A549 (cell line): Measurements from ENCODE around the gene SLC2A4RG. TPM values are rescaled to one million over a fixed set of nuclear protein-coding genes. Genes with fewer than 3 reads are reported as not detected.

Experiments used
- polyA plus RNA-seq, 4 experiments: library from polyadenylated mRNA; depleted of rRNA in 3 of 4; stranded (reverse); fragments of >200 nt; fragmentation: RNase III in 1 of 4; extraction: RNeasy Plus Mini Kit Qiagen cat#74134 plus additional on column Dnase treatment in 1 of 4; gene quantifications; 2 replicates in 3 of 4; 3 replicates in 1 of 4; pipeline ENCODE4 v1.2.3, GENCODE V29; 2011 to 2017
- small RNA-seq, 6 experiments: library from RNA; depleted of rRNA; stranded (forward); fragments of <200 nt; gene quantifications; one replicate each; pipeline ENCODE3, GENCODE V24; 2012

SLC2A4RG gene
- polyA plus RNA-seq, 2 of the 4 experiments (the other 2 are of a cell fraction): 28.1 to 64.6 TPM

Small RNA genes lying within 50 kb of the gene (small RNA-seq; reads per million reads assigned to genes)
- gene LIME1 (0 to 0.19 (median 0) reads per million in 6 experiments), gene TNFRSF6B (0 reads per million in 6 experiments)

Other genes with a start within 250 kb of the SLC2A4RG start
- 16.3 and 17.4 TPM in 2 replicates for gene EEF1A2, start 240.7 kb upstream of the SLC2A4RG start, polyA plus RNA-seq (2011; rRNA removed)
- gene EEF1A2, start 240.7 kb upstream of the SLC2A4RG start, polyA plus RNA-seq (2017; fragmentation: RNase III; extraction: RNeasy Plus Mini Kit Qiagen cat#74134 plus additional on column Dnase treatment): 128 to 141 TPM (median 129 TPM) in 3 replicates
- gene PPDPF, start 219.0 kb upstream of the SLC2A4RG start, polyA plus RNA-seq (2011; rRNA removed): 4.6 and 7.7 TPM in 2 replicates
- 217 to 227 TPM (median 224 TPM) in 3 replicates for gene PPDPF, start 219.0 kb upstream of the SLC2A4RG start, polyA plus RNA-seq (2017; fragmentation: RNase III; extraction: RNeasy Plus Mini Kit Qiagen cat#74134 plus additional on column Dnase treatment)
- gene PTK6, start 202.4 kb upstream of the SLC2A4RG start, polyA plus RNA-seq (2011; rRNA removed): 1.1 and 1.2 TPM in 2 replicates
- 1.6 to 2.2 TPM (median 2.0 TPM) in 3 replicates for gene PTK6, start 202.4 kb upstream of the SLC2A4RG start, polyA plus RNA-seq (2017; fragmentation: RNase III; extraction: RNeasy Plus Mini Kit Qiagen cat#74134 plus additional on column Dnase treatment)
- gene SRMS, start 192.0 kb upstream of the SLC2A4RG start, polyA plus RNA-seq (2011; rRNA removed): not detected in 2 replicates
- gene SRMS, start 192.0 kb upstream of the SLC2A4RG start, polyA plus RNA-seq (2017; fragmentation: RNase III; extraction: RNeasy Plus Mini Kit Qiagen cat#74134 plus additional on column Dnase treatment): not detected in 3 replicates
- gene FNDC11, start 185.6 kb upstream of the SLC2A4RG start, polyA plus RNA-seq (2011; rRNA removed): 0.09 and 0.18 TPM in 2 replicates
- 0.10 to 0.16 TPM (median 0.14 TPM) in 3 replicates for gene FNDC11, start 185.6 kb upstream of the SLC2A4RG start, polyA plus RNA-seq (2017; fragmentation: RNase III; extraction: RNeasy Plus Mini Kit Qiagen cat#74134 plus additional on column Dnase treatment)
- gene HELZ2, start 165.5 kb upstream of the SLC2A4RG start, polyA plus RNA-seq (2011; rRNA removed): 3.2 and 4.9 TPM in 2 replicates
- gene HELZ2, start 165.5 kb upstream of the SLC2A4RG start, polyA plus RNA-seq (2017; fragmentation: RNase III; extraction: RNeasy Plus Mini Kit Qiagen cat#74134 plus additional on column Dnase treatment): 4.5 to 5.0 TPM (median 4.8 TPM) in 3 replicates
- gene GMEB2, start 112.7 kb upstream of the SLC2A4RG start, polyA plus RNA-seq (2011; rRNA removed): 6.6 and 6.8 TPM in 2 replicates
- gene GMEB2, start 112.7 kb upstream of the SLC2A4RG start, polyA plus RNA-seq (2017; fragmentation: RNase III; extraction: RNeasy Plus Mini Kit Qiagen cat#74134 plus additional on column Dnase treatment): 6.4 to 7.0 TPM (median 6.5 TPM) in 3 replicates
- 2.5 and 2.8 TPM in 2 replicates for gene STMN3, start 86.4 kb upstream of the SLC2A4RG start, polyA plus RNA-seq (2011; rRNA removed)
- 3.2 to 5.0 TPM (median 3.8 TPM) in 3 replicates for gene STMN3, start 86.4 kb upstream of the SLC2A4RG start, polyA plus RNA-seq (2017; fragmentation: RNase III; extraction: RNeasy Plus Mini Kit Qiagen cat#74134 plus additional on column Dnase treatment)
- 12.6 and 13.5 TPM in 2 replicates for gene RTEL1, start 81.5 kb upstream of the SLC2A4RG start, polyA plus RNA-seq (2011; rRNA removed)
- gene RTEL1, start 81.5 kb upstream of the SLC2A4RG start, polyA plus RNA-seq (2017; fragmentation: RNase III; extraction: RNeasy Plus Mini Kit Qiagen cat#74134 plus additional on column Dnase treatment): 10.7 to 11.6 TPM (median 11.3 TPM) in 3 replicates
- 0.20 and 0.22 TPM in 2 replicates for gene TNFRSF6B, start 43.1 kb upstream of the SLC2A4RG start, polyA plus RNA-seq (2011; rRNA removed)
- gene TNFRSF6B, start 43.1 kb upstream of the SLC2A4RG start, polyA plus RNA-seq (2017; fragmentation: RNase III; extraction: RNeasy Plus Mini Kit Qiagen cat#74134 plus additional on column Dnase treatment): 0.63 to 0.69 TPM (median 0.66 TPM) in 3 replicates
- gene ARFRP1, start 31.8 kb upstream of the SLC2A4RG start, polyA plus RNA-seq (2011; rRNA removed): 14.1 and 25.1 TPM in 2 replicates
- 29.7 to 33.2 TPM (median 31.1 TPM) in 3 replicates for gene ARFRP1, start 31.8 kb upstream of the SLC2A4RG start, polyA plus RNA-seq (2017; fragmentation: RNase III; extraction: RNeasy Plus Mini Kit Qiagen cat#74134 plus additional on column Dnase treatment)
- 9.2 and 9.5 TPM in 2 replicates for gene ZGPAT, start 31.7 kb upstream of the SLC2A4RG start, polyA plus RNA-seq (2011; rRNA removed)
- gene ZGPAT, start 31.7 kb upstream of the SLC2A4RG start, polyA plus RNA-seq (2017; fragmentation: RNase III; extraction: RNeasy Plus Mini Kit Qiagen cat#74134 plus additional on column Dnase treatment): 22.6 to 25.6 TPM (median 23.9 TPM) in 3 replicates
- 2.5 and 2.8 TPM in 2 replicates for gene LIME1, start 3.1 kb upstream of the SLC2A4RG start, polyA plus RNA-seq (2011; rRNA removed)
- gene LIME1, start 3.1 kb upstream of the SLC2A4RG start, polyA plus RNA-seq (2017; fragmentation: RNase III; extraction: RNeasy Plus Mini Kit Qiagen cat#74134 plus additional on column Dnase treatment): 5.9 to 7.2 TPM (median 6.5 TPM) in 3 replicates
- gene ZBTB46, start 91.5 kb downstream of the SLC2A4RG start, polyA plus RNA-seq (2011; rRNA removed): 0.17 and 0.26 TPM in 2 replicates
- 0.32 to 0.43 TPM (median 0.42 TPM) in 3 replicates for gene ZBTB46, start 91.5 kb downstream of the SLC2A4RG start, polyA plus RNA-seq (2017; fragmentation: RNase III; extraction: RNeasy Plus Mini Kit Qiagen cat#74134 plus additional on column Dnase treatment)
- not detected in 2 replicates for gene ABHD16B, start 121.7 kb downstream of the SLC2A4RG start, polyA plus RNA-seq (2011; rRNA removed)
- not detected in 3 replicates for gene ABHD16B, start 121.7 kb downstream of the SLC2A4RG start, polyA plus RNA-seq (2017; fragmentation: RNase III; extraction: RNeasy Plus Mini Kit Qiagen cat#74134 plus additional on column Dnase treatment)
- gene TPD52L2, start 125.5 kb downstream of the SLC2A4RG start, polyA plus RNA-seq (2011; rRNA removed): 86.3 and 93.9 TPM in 2 replicates
- 94.1 to 102 TPM (median 99.0 TPM) in 3 replicates for gene TPD52L2, start 125.5 kb downstream of the SLC2A4RG start, polyA plus RNA-seq (2017; fragmentation: RNase III; extraction: RNeasy Plus Mini Kit Qiagen cat#74134 plus additional on column Dnase treatment)
- gene DNAJC5, start 155.3 kb downstream of the SLC2A4RG start, polyA plus RNA-seq (2011; rRNA removed): 20.3 and 20.4 TPM in 2 replicates
- gene DNAJC5, start 155.3 kb downstream of the SLC2A4RG start, polyA plus RNA-seq (2017; fragmentation: RNase III; extraction: RNeasy Plus Mini Kit Qiagen cat#74134 plus additional on column Dnase treatment): 21.7 to 23.2 TPM (median 23.2 TPM) in 3 replicates
- gene UCKL1, start 216.6 kb downstream of the SLC2A4RG start, polyA plus RNA-seq (2011; rRNA removed): 19.1 and 21.6 TPM in 2 replicates
- gene UCKL1, start 216.6 kb downstream of the SLC2A4RG start, polyA plus RNA-seq (2017; fragmentation: RNase III; extraction: RNeasy Plus Mini Kit Qiagen cat#74134 plus additional on column Dnase treatment): 30.4 to 32.5 TPM (median 31.8 TPM) in 3 replicates
- gene ZNF512B, start 230.2 kb downstream of the SLC2A4RG start, polyA plus RNA-seq (2011; rRNA removed): 2.1 and 3.2 TPM in 2 replicates
- 14.4 to 17.6 TPM (median 16.8 TPM) in 3 replicates for gene ZNF512B, start 230.2 kb downstream of the SLC2A4RG start, polyA plus RNA-seq (2017; fragmentation: RNase III; extraction: RNeasy Plus Mini Kit Qiagen cat#74134 plus additional on column Dnase treatment)
- gene SAMD10, start 239.9 kb downstream of the SLC2A4RG start, polyA plus RNA-seq (2011; rRNA removed): not detected in 2 replicates
- not detected in 3 replicates for gene SAMD10, start 239.9 kb downstream of the SLC2A4RG start, polyA plus RNA-seq (2017; fragmentation: RNase III; extraction: RNeasy Plus Mini Kit Qiagen cat#74134 plus additional on column Dnase treatment)
- gene PRPF6, start 241.4 kb downstream of the SLC2A4RG start, polyA plus RNA-seq (2011; rRNA removed): 42.8 and 47.5 TPM in 2 replicates
- 47.2 to 48.9 TPM (median 48.7 TPM) in 3 replicates for gene PRPF6, start 241.4 kb downstream of the SLC2A4RG start, polyA plus RNA-seq (2017; fragmentation: RNase III; extraction: RNeasy Plus Mini Kit Qiagen cat#74134 plus additional on column Dnase treatment)